MCF 10A (cell line): Measurements from ENCODE around the gene FAM222A. TPM values are rescaled to one million over a fixed set of nuclear protein-coding genes. Genes with fewer than 3 reads are reported as not detected.

Source experiments
- BruUV-seq: library from RNA; stranded (reverse); fragments of 400-500 nt; replicated peaks from 2 replicates; lab custom pipeline; 2021; lab: Mats Ljungman, UMichigan
- CTCF ChIA-PET: fragments of 300-600 bp; sonication (Branson Sonifier 250); formaldehyde crosslinking; extraction: SDS; loops from one replicate; lab custom pipeline; 2021; ENCODE audit warnings: antibody characterized with exemption, inconsistent platforms; lab: Yijun Ruan, JAX
- POLR2A ChIA-PET: fragments of 300-600, 350-650 bp; sonication (Branson Sonifier 250); formaldehyde crosslinking; extraction: SDS; loops from one replicate; lab custom pipeline; 2020; ENCODE audit warnings: antibody characterized with exemption, inconsistent platforms; lab: Yijun Ruan, JAX
- DNase-seq: peaks from one replicate; pipeline ENCODE4 v3.0.0-alpha.2; 2018; ENCODE audit not compliant: unreplicated experiment
- H3K27ac Mint-ChIP-seq: one replicate; pipeline ENCODE4 v1.8.0; 2022; ENCODE audit warnings: mild to moderate bottlenecking, low read depth, mixed read lengths; ENCODE audit not compliant: unreplicated experiment
- H3K27me3 Mint-ChIP-seq: one replicate; pipeline ENCODE4 v1.8.0; 2022; ENCODE audit warnings: mixed read lengths; ENCODE audit not compliant: insufficient read depth, unreplicated experiment
- H3K36me3 Mint-ChIP-seq: one replicate; pipeline ENCODE4 v1.8.0; 2022; ENCODE audit warnings: mild to moderate bottlenecking, moderate library complexity, mixed read lengths; ENCODE audit not compliant: insufficient read depth, unreplicated experiment
- H3K4me1 Mint-ChIP-seq: one replicate; pipeline ENCODE4 v1.8.0; 2022; ENCODE audit warnings: mixed read lengths; ENCODE audit not compliant: insufficient read depth, unreplicated experiment
- H3K4me3 Mint-ChIP-seq: one replicate; pipeline ENCODE4 v1.8.0; 2022; ENCODE audit warnings: mild to moderate bottlenecking, moderate library complexity, mixed read lengths; ENCODE audit not compliant: unreplicated experiment
- H3K9me3 Mint-ChIP-seq: one replicate; pipeline ENCODE4 v1.8.0; 2022; ENCODE audit warnings: mixed read lengths; ENCODE audit not compliant: unreplicated experiment
- intact Hi-C: fragments of 100-400 bp; cut with micrococcal nuclease; formaldehyde crosslinking; loops from 2 replicates; pipeline ENCODE4 v1.14.1; 2022
- total RNA-seq: library from RNA; stranded (reverse); gene quantifications from 2 replicates; pipeline ENCODE4 v1.2.3, GENCODE V29; 2022
- TF ChIP-seq, protein P1 (sequence below): fragments of 200-600 bp; IDR thresholded peaks from one replicate; pipeline ENCODE4 v1.8.0; 2022; ENCODE audit warnings: antibody characterized with exemption, mild to moderate bottlenecking; ENCODE audit not compliant: unreplicated experiment

Gene FAM222A
- total RNA-seq, 1 experiment from 2014 or later = 0.19 TPM

DNA sequence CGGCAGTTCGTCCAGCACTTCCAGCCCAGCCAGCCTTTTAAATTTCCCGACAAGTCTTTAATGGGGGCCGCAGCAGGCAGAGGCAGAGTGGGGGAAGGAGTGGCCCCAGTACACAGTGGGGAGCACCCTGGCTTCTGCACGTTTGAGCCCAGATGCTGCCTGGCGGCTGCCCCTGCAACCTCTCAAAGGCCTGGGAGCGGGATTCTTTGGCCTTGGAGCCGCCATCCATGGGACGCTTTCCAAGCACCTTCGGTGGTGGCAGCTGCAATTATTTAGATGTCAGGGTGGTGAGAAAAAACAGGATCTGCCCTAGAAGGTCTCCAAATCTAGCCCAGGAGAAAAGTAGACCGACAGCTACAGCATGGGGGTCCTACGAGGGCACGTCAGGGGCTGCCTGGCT is 46.0 kb downstream of the FAM222A start:
- TF ChIP-seq, protein P1, sequence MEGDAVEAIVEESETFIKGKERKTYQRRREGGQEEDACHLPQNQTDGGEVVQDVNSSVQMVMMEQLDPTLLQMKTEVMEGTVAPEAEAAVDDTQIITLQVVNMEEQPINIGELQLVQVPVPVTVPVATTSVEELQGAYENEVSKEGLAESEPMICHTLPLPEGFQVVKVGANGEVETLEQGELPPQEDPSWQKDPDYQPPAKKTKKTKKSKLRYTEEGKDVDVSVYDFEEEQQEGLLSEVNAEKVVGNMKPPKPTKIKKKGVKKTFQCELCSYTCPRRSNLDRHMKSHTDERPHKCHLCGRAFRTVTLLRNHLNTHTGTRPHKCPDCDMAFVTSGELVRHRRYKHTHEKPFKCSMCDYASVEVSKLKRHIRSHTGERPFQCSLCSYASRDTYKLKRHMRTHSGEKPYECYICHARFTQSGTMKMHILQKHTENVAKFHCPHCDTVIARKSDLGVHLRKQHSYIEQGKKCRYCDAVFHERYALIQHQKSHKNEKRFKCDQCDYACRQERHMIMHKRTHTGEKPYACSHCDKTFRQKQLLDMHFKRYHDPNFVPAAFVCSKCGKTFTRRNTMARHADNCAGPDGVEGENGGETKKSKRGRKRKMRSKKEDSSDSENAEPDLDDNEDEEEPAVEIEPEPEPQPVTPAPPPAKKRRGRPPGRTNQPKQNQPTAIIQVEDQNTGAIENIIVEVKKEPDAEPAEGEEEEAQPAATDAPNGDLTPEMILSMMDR = no peak
- Mint-ChIP-seq H3K36me3 (no peaks in the 10 kb centered on the region), H3K27ac (no peak overlapping the region), H3K4me1 (no peaks in the 10 kb centered on the region), H3K4me3 (no peak overlapping the region), H3K9me3 (peaks cover 14% of the 10 kb centered on the region), H3K27me3 (no peaks in the 10 kb centered on the region)
- ChIA-PET POLR2A (no interaction called here), CTCF (no interaction called here)
- intact Hi-C loops = no loop called here
- no TSS peak for BruUV-seq
- no peak for DNase-seq

DNA sequence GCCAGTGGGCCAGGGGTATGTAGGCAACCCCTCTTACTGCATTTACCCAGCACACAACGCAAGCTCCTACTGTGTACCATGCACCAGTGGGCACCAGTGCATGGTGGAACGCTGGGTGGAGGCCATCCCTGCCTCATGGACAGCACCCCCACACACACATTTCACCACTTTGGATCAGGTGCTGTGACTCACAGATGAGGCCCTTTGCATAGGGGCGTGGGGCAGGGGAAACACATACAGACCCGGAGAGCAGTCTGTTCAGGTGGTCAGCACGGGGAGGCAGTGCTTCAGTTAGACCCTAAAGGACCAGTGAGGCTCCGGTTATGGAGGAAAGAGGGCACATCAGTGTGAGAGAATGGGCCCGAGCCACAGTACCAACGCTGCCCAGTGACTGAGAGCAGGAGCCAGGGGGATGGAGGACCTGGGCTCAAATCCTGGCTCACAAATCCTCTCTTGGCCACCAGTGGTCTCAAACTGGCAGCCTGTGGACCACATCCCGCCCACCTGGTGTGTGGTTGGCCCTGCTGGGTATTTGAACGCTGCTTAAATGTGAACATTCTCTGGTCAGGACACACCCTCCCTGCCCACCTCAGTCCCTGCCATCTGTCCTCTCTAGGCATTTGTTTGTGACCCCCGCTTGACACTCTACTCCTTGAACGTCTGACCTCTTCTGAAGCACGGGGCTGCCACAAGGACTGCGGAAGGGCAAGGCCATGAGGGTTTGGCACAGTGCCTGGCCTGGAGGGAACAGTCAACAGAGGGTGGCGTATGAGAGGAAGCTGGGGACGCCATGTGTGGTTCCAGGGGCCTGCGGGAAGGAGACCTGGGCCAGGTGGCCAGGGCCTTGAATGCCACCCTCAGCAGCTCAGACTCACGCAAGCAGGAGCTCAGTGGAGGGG is 46.7 kb downstream of the FAM222A start:
- DNase-seq = no peak
- H3K4me1 Mint-ChIP-seq = no peaks in the 10 kb centered on the region
- no peaks in the 10 kb centered on the region for H3K27me3 Mint-ChIP-seq
- H3K36me3 Mint-ChIP-seq = no peaks in the 10 kb centered on the region
- BruUV-seq = no TSS peak
- TF ChIP-seq, protein P1 = no peak
- H3K9me3 Mint-ChIP-seq = peaks cover 14% of the 10 kb centered on the region
- H3K27ac Mint-ChIP-seq = no peak overlapping the region
- intact Hi-C loops = no loop called here
- ChIA-PET CTCF (interaction anchor here (0.9 to 1.3 kb wide), 2 partner anchors 46 to 163 kb away, joined by 3 to 5 read pairs; no protein-coding TSS in a partner anchor), POLR2A (no interaction called here)
- H3K4me3 Mint-ChIP-seq = no peak overlapping the region

DNA sequence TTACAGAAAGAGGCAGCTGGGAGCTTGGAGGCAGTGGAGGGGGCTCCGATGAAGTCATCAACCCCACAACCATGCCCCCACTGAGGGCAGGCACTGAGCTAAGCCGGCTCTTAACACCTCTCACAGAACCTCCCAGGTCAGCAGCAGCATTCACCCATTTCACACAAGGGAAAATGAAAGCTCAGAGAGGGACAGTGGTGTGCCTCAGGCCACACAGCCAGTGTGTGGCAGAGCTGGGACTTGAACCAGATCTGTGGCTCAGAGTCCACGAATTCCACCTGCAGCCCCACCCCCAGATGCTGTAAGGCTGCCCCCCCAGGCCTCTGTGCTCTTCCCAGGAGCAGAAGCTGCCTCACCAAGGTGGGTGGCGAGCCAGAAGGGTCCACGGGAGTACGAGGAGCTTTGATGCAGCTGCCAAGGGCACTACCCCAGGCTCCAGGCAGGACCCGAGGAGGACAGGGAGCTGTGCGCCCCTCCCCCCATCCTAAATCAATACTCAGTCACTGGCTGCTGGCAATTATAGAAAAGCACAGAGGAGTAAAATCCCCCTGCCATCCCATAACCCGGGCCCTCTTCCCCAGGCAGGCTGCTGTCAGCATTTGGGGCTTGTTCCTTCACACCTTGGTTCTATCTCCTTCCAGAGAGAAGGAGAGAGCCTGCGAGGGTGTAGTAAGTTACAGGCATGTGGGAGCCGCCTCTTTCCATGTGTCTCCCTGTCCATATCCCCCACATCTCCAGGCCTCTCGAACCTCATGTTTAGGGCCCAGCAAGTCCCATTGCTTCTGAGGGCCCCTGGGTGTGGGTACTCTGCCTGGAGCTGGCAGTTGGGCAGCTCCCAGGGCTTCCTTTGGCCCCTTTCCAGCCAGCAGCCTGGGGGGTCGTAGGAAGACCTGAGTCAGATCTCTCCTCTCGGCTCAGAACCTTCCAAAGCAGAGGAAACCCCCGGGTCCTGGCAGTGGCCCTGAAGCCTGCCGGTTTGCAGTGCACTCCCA is 47.6 kb downstream of the FAM222A start:
- H3K9me3 Mint-ChIP-seq = peaks cover 14% of the 10 kb centered on the region
- BruUV-seq = no TSS peak
- no peaks in the 10 kb centered on the region for H3K4me1 Mint-ChIP-seq
- TF ChIP-seq, protein P1 = no peak
- H3K27ac Mint-ChIP-seq = no peak overlapping the region
- CTCF ChIA-PET = interaction anchor here (0.6 to 1.3 kb wide), 3 partner anchors 45 to 164 kb away, joined by 3 to 5 read pairs (median 3); no protein-coding TSS in a partner anchor
- H3K36me3 Mint-ChIP-seq = no peaks in the 10 kb centered on the region
- H3K27me3 Mint-ChIP-seq = no peaks in the 10 kb centered on the region
- no peak for DNase-seq
- POLR2A ChIA-PET = interaction anchor here (0.6 kb wide), 2 partner anchors 12 to 88 kb away, joined by 3 to 5 read pairs; no protein-coding TSS in a partner anchor
- no peak overlapping the region for H3K4me3 Mint-ChIP-seq
- intact Hi-C loops = no loop called here
